Measurements from ENCODE around the gene AP1S2.

- TF ChIP-seq GABPA (IDR thresholded peaks at IDR 0.05; ENCODE audit: borderline replicate concordance, insufficient read depth, low read length) (no peak), RFX5 (IDR thresholded peaks at IDR 0.05; ENCODE audit: borderline replicate concordance, low read depth, low read length) (no peak), JUN (IDR thresholded peaks at IDR 0.05; ENCODE audit: low read depth, low read length) (no peak), CEBPB (IDR thresholded peaks at IDR 0.05; ENCODE audit: low read depth, low read length) (no peak), MAX (IDR thresholded peaks at IDR 0.05) (no peak), CTCF (IDR thresholded peaks at IDR 0.05; ENCODE audit: control extremely low read depth in 1 of 3, insufficient read depth in 1 of 3, low read depth in 1 of 3, low read length in 3 of 3) (no peak), POLR2A (IDR thresholded peaks at IDR 0.05; ENCODE audit: control extremely low read depth in 1 of 2, low read depth in 2 of 2, low read length in 2 of 2) (no peak), EZH2 (IDR thresholded peaks at IDR 0.05; ENCODE audit: low read depth, low read length, severe bottlenecking) (no peak), E2F6 (IDR thresholded peaks at IDR 0.05) (no peak)
These were observed 67.7 kb downstream of the AP1S2 start for GRCh38 chrX:15786915-15787314.
